ENCODE measurements around the gene VOPP1. TPM values are rescaled to one million over a fixed set of nuclear protein-coding genes. Genes with fewer than 3 reads are reported as not detected.
A peak's percentile ranks its signal among the peaks of the same experiment; 100 is the strongest.

The VOPP1 gene
- total RNA-seq, 4 donors from 2014 or later: 15.7 to 24.9 (median 20.3) TPM

DNA sequence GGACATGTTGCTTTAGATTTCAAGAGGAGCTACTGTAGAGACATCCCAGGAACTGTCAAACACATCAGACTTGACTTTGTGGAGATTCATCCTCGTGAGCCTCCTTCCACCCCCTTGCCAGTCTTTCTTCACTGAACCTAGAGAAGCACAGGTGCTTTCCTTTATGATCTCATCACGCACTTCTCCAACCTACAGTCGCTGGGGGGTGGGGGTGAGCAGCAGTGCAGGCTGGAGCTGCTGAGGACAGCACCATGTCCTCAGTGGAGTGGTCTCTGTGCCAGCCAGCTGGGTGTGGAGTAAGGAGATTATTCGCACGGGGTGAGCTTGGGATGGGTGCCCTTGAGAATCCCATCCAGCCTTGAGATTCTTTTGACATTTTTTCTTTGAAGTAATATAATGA lies 88.1 kb downstream of the VOPP1 start:
- no peak overlapping the region for H3K4me3 ChIP-seq
- no peak for DNase-seq (ENCODE audit: low spot score in 2 of 2)
- H3K4me1 ChIP-seq: no peaks in the 10 kb centered on the region
- no peaks in the 10 kb centered on the region for H3K9me3 ChIP-seq
- no peaks in the 10 kb centered on the region for H3K27me3 ChIP-seq
- peaks cover 11% of the 10 kb centered on the region for H3K36me3 ChIP-seq
- 81% methylated on average over 5 of the region's 5 CpGs for whole genome bisulfite sequencing
- TF ChIP-seq EP300 (IDR thresholded peaks at IDR 0.05) (no peak), POLR2AphosphoS5 (IDR thresholded peaks at IDR 0.05) (no peak), POLR2A (IDR thresholded peaks at IDR 0.05) (no peak)
- TF ChIP-seq, protein P1, sequence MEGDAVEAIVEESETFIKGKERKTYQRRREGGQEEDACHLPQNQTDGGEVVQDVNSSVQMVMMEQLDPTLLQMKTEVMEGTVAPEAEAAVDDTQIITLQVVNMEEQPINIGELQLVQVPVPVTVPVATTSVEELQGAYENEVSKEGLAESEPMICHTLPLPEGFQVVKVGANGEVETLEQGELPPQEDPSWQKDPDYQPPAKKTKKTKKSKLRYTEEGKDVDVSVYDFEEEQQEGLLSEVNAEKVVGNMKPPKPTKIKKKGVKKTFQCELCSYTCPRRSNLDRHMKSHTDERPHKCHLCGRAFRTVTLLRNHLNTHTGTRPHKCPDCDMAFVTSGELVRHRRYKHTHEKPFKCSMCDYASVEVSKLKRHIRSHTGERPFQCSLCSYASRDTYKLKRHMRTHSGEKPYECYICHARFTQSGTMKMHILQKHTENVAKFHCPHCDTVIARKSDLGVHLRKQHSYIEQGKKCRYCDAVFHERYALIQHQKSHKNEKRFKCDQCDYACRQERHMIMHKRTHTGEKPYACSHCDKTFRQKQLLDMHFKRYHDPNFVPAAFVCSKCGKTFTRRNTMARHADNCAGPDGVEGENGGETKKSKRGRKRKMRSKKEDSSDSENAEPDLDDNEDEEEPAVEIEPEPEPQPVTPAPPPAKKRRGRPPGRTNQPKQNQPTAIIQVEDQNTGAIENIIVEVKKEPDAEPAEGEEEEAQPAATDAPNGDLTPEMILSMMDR (IDR thresholded peaks at IDR 0.05): no peak
- H3K27ac ChIP-seq: no peak overlapping the region

DNA sequence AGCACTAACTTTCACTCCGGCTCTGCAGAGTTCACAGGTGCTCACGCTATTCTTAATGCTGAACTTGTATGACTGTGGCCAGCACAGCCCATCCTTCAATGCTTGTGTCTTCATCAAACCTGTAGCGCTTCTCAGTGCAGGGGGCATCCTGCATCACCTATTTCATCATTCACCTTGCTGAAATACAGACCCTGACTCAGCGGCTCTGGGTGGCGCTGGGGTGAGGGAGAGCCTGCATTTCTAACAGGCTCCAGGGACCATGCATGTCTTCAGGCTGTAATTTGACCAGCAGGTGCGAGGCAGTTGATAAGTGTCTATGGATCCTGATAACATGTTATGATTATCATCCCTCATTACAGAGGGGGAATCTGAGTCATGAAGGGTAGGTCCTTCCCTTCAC lies 89.3 kb downstream of the VOPP1 start:
- no peak overlapping the region for H3K4me3 ChIP-seq
- WGBS: 94% methylated on average over 6 of the region's 6 CpGs
- TF ChIP-seq, protein P1 (IDR thresholded peaks at IDR 0.05): no peak
- TF ChIP-seq POLR2AphosphoS5 (IDR thresholded peaks at IDR 0.05) (no peak), EP300 (IDR thresholded peaks at IDR 0.05) (no peak), POLR2A (IDR thresholded peaks at IDR 0.05) (no peak)
- no peak overlapping the region for H3K27ac ChIP-seq
- no peaks in the 10 kb centered on the region for H3K9me3 ChIP-seq
- H3K4me1 ChIP-seq: no peaks in the 10 kb centered on the region
- no peaks in the 10 kb centered on the region for H3K27me3 ChIP-seq
- peak in 1 of 2 donors; percentile 30 for DNase-seq (ENCODE audit: low spot score in 2 of 2)
- no peaks in the 10 kb centered on the region for H3K36me3 ChIP-seq

GRCh38 chr7:55481155-55481554 lies 91.1 kb downstream of the VOPP1 start:
- no peak overlapping the region for H3K4me3 ChIP-seq
- H3K27ac ChIP-seq: no peak overlapping the region
- 65% methylated on average over 2 of the region's 2 CpGs for WGBS
- H3K9me3 ChIP-seq: no peaks in the 10 kb centered on the region
- H3K4me1 ChIP-seq: peaks cover 2% of the 10 kb centered on the region
- no peak for DNase-seq (ENCODE audit: low spot score in 2 of 2)
- H3K36me3 ChIP-seq: no peaks in the 10 kb centered on the region
- H3K27me3 ChIP-seq: no peaks in the 10 kb centered on the region
- no peak for TF ChIP-seq EP300 (IDR thresholded peaks at IDR 0.05)
- no peak for TF ChIP-seq POLR2A (IDR thresholded peaks at IDR 0.05)
- TF ChIP-seq, protein P1 (IDR thresholded peaks at IDR 0.05): no peak
- TF ChIP-seq POLR2AphosphoS5 (IDR thresholded peaks at IDR 0.05): no peak

- no peak for DNase-seq (ENCODE audit: low spot score in 2 of 2)
- no peak overlapping the region for H3K27ac ChIP-seq
- no peaks in the 10 kb centered on the region for H3K27me3 ChIP-seq
- no peaks in the 10 kb centered on the region for H3K36me3 ChIP-seq
- H3K4me3 ChIP-seq: no peak overlapping the region
- 76% methylated on average over 6 of the region's 6 CpGs for WGBS
- peaks cover 2% of the 10 kb centered on the region for H3K4me1 ChIP-seq
- TF ChIP-seq POLR2A (IDR thresholded peaks at IDR 0.05): no peak
- TF ChIP-seq EP300 (IDR thresholded peaks at IDR 0.05): no peak
- TF ChIP-seq, protein P1 (IDR thresholded peaks at IDR 0.05): no peak
- no peak for TF ChIP-seq POLR2AphosphoS5 (IDR thresholded peaks at IDR 0.05)
- no peaks in the 10 kb centered on the region for H3K9me3 ChIP-seq
Measured at GRCh38 chr7:55478700-55479099, 93.6 kb downstream of the VOPP1 start.

- peaks cover 2% of the 10 kb centered on the region for H3K4me1 ChIP-seq
- peak in 1 of 2 donors; percentile 41 for DNase-seq (ENCODE audit: low spot score in 2 of 2)
- WGBS: 83% methylated on average over 13 of the region's 13 CpGs
- TF ChIP-seq, protein P1 (IDR thresholded peaks at IDR 0.05): no peak
- TF ChIP-seq POLR2AphosphoS5 (IDR thresholded peaks at IDR 0.05) (no peak), EP300 (IDR thresholded peaks at IDR 0.05) (no peak), POLR2A (IDR thresholded peaks at IDR 0.05) (no peak)
- H3K9me3 ChIP-seq: no peaks in the 10 kb centered on the region
- H3K27me3 ChIP-seq: no peaks in the 10 kb centered on the region
- no peak overlapping the region for H3K4me3 ChIP-seq
- no peak overlapping the region for H3K27ac ChIP-seq
- H3K36me3 ChIP-seq: peaks cover 7% of the 10 kb centered on the region
Measured at GRCh38 chr7:55477781-55478374, 94.4 kb downstream of the VOPP1 start.

All from suprapubic skin (tissue), 4 donors.